Measurements from ENCODE around the gene TOM1.

TOM1 gene

GRCh38 chr22:35264986-35265385 lies 34.7 kb upstream of the TOM1 start:
- DNase-seq (ENCODE audit: low spot score) = no peak
- in situ Hi-C loops (cut with MboI; ENCODE audit: low pct_unique_long_range_greater_than_20kb, low sequenced_read_pairs, unreplicated experiment) = no loop called here
- TF ChIP-seq, protein P1, sequence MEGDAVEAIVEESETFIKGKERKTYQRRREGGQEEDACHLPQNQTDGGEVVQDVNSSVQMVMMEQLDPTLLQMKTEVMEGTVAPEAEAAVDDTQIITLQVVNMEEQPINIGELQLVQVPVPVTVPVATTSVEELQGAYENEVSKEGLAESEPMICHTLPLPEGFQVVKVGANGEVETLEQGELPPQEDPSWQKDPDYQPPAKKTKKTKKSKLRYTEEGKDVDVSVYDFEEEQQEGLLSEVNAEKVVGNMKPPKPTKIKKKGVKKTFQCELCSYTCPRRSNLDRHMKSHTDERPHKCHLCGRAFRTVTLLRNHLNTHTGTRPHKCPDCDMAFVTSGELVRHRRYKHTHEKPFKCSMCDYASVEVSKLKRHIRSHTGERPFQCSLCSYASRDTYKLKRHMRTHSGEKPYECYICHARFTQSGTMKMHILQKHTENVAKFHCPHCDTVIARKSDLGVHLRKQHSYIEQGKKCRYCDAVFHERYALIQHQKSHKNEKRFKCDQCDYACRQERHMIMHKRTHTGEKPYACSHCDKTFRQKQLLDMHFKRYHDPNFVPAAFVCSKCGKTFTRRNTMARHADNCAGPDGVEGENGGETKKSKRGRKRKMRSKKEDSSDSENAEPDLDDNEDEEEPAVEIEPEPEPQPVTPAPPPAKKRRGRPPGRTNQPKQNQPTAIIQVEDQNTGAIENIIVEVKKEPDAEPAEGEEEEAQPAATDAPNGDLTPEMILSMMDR (IDR thresholded peaks at IDR 0.05; ENCODE audit: extremely low read depth, insufficient read depth, missing control alignments) = no peak

- in situ Hi-C loops (cut with MboI; ENCODE audit: low pct_unique_long_range_greater_than_20kb, low sequenced_read_pairs, unreplicated experiment) = no loop called here
- TF ChIP-seq, protein P1 (IDR thresholded peaks at IDR 0.05; ENCODE audit: extremely low read depth, insufficient read depth, missing control alignments) = no peak
- no peak for DNase-seq (ENCODE audit: low spot score)
Observed at GRCh38 chr22:35266277-35266676, 33.4 kb upstream of the TOM1 start.

DNA sequence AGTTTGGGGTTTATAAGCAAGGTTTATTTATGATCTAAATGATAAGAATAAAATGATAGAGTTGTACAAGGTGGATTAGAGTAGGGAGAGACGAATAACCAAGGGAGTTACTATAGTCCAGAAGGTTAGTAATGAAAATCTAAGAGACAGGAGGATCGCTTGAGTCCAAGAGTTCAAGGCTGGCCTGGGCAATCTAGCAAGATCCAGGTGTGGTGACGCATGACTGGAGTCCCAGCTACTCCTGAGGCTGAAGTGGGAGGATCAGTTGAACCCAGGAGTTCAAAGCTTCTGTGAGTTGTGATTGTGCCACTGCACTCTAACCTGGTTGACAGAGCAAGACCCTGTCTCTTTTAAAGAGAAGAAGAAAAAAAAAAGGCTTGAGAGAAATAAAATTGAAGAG lies 30.1 kb upstream of the TOM1 start:
- TF ChIP-seq, protein P1 (IDR thresholded peaks at IDR 0.05; ENCODE audit: extremely low read depth, insufficient read depth, missing control alignments) = no peak
- no peak for DNase-seq (ENCODE audit: low spot score)
- in situ Hi-C loops (cut with MboI; ENCODE audit: low pct_unique_long_range_greater_than_20kb, low sequenced_read_pairs, unreplicated experiment) = no loop called here

- TF ChIP-seq, protein P1 (IDR thresholded peaks at IDR 0.05; ENCODE audit: extremely low read depth, insufficient read depth, missing control alignments) = no peak
- in situ Hi-C loops (cut with MboI; ENCODE audit: low pct_unique_long_range_greater_than_20kb, low sequenced_read_pairs, unreplicated experiment) = no loop called here
- DNase-seq (ENCODE audit: low spot score) = no peak
Observed at GRCh38 chr22:35274154-35274871, 25.4 kb upstream of the TOM1 start.

DNA sequence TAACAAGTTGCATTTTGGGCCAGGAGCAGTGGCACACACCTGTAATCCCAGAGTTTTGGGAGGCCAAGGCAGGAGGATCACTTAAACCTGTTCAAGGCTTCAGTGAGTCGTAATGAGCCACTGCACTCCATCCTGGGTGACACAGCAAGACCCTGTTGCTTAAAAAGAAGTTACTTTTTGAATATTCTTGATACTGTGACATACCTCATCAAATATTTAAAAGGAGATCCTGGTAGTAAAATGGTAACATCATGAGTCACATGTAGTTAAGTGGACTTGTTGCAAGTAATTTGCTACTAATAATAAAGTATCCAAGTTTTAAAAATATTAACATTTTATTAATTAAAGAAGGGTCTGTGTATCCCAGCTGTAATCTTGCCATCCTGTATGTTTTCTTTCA lies 24.1 kb upstream of the TOM1 start:
- no peak for DNase-seq (ENCODE audit: low spot score)
- TF ChIP-seq, protein P1 (IDR thresholded peaks at IDR 0.05; ENCODE audit: extremely low read depth, insufficient read depth, missing control alignments) = no peak
- in situ Hi-C loops (cut with MboI; ENCODE audit: low pct_unique_long_range_greater_than_20kb, low sequenced_read_pairs, unreplicated experiment) = no loop called here

DNA sequence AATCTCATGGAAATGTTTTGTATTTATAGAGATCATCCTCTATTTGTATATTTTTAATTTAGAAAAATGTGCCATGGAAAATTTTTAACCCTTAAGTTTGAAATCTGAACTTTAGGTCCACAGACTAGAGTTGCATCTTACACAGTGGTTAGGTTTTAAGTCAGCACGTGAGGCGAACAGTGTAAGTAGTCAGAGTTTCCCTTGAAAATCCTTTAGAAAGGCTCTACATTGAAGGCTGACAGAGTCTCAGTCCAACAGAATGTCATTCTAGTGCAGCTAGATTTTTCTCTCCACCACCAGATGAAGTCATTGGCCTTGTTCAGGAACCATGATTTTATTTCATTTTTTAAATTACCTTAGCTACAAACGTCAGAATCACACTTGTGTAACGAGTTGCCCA lies 23.7 kb upstream of the TOM1 start:
- DNase-seq (ENCODE audit: low spot score) = no peak
- in situ Hi-C loops (cut with MboI; ENCODE audit: low pct_unique_long_range_greater_than_20kb, low sequenced_read_pairs, unreplicated experiment) = no loop called here
- TF ChIP-seq, protein P1 (IDR thresholded peaks at IDR 0.05; ENCODE audit: extremely low read depth, insufficient read depth, missing control alignments) = no peak

Data from GM13977 (cell line).